ENCODE results near the gene CYP2F1.
"Not testable (repeated sequence)": the region's sequence is repeated elsewhere in the genome, so short reads cannot be mapped to it uniquely, and the experiment has no call there.

Gene CYP2F1

DNA sequence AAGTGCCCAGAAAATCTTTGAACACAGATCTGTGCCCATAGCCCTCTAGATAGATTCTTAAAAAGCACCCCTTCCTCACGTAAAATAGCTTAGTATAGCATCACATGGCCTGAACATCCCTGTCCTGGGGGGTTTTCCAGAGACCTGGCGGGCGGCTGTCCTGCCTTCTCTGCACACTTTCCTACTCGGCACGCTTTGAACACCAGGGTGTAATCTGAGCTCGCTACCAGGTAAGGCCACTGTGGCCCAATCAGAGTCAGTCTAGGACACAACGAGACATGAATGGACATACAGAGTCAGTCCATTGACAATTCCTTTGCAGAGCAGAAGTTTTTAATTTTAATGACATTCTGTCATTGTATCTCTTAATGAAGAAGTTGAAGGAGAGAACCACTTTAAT is 17.9 kb upstream of the CYP2F1 start:
- Histone ChIP-seq H4K12ac (ENCODE audit: low read depth, low read length) (no peak overlapping the region), H3K79me1 (ENCODE audit: low read length) (no peaks in the 10 kb centered on the region), H3K27me3 (ENCODE audit: insufficient read depth, low read length) (no peaks in the 10 kb centered on the region), H3K4me1 (ENCODE audit: control insufficient read depth in 1 of 2, insufficient read depth in 2 of 2, low read length in 2 of 2) (no peaks in the 10 kb centered on the region), H2BK5ac (ENCODE audit: low read depth, low read length, poor library complexity) (no peak overlapping the region), H3K9ac (ENCODE audit: low read length) (no peak overlapping the region), H3K9me3 (ENCODE audit: insufficient read depth, low read depth, low read length) (peaks cover 7% of the 10 kb centered on the region), H2BK120ac (ENCODE audit: insufficient read depth, low read length, poor library complexity) (no peak overlapping the region), H3K36me3 (ENCODE audit: control insufficient read depth in 1 of 2, insufficient read depth in 2 of 2, low read length in 2 of 2) (no peaks in the 10 kb centered on the region), H4K8ac (ENCODE audit: low read depth, low read length) (no peak overlapping the region), H3K18ac (ENCODE audit: low read length) (no peak overlapping the region), H3K4ac (ENCODE audit: low read depth, low read length) (no peak overlapping the region), H2BK12ac (ENCODE audit: low read length) (no peak overlapping the region), H3K4me3 (ENCODE audit: low read depth, low read length) (no peak overlapping the region), H4K91ac (ENCODE audit: low read depth, low read length) (no peak overlapping the region), H3K79me2 (ENCODE audit: control insufficient read depth, insufficient read depth, low read length, poor library complexity) (no peaks in the 10 kb centered on the region), H2AFZ (ENCODE audit: insufficient read depth, low read length, poor library complexity) (no peak overlapping the region), H3K23ac (ENCODE audit: low read length) (no peak overlapping the region), H3K4me2 (ENCODE audit: low read length) (no peak overlapping the region), H3K14ac (ENCODE audit: low read length) (no peak overlapping the region), H2AK5ac (ENCODE audit: low read length) (no peak overlapping the region), H3K27ac (ENCODE audit: low read depth, low read length) (no peak overlapping the region)
- DNase-seq: peak in 1 of 2 donors; percentile 8
- no CpG with 5 or more reads among the region's 7 CpGs for WGBS (ENCODE audit: extremely low coverage, insufficient coverage, insufficient read length)

DNA sequence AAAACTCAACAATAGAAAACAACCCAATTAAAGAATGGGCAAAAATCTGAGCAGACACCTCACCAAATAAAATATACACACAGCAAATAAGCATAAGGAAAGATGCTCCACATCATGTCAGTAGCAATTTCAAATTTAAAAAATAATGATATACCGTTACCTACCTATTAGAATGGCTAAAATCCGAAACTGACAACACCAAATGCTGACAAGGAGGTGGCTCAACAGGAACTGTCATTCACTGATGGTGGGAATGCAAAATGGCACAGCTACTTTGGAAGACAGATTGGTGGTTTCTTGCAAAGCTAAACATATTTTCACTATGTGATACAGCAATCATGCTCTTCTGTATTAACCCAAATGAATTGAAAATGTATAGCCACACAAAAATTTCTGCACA is 16.9 kb upstream of the CYP2F1 start:
- no peak for DNase-seq
- Histone ChIP-seq H2AFZ (ENCODE audit: insufficient read depth, low read length, poor library complexity) (no peak overlapping the region), H3K27me3 (ENCODE audit: insufficient read depth, low read length) (no peaks in the 10 kb centered on the region), H3K4me2 (ENCODE audit: low read length) (no peak overlapping the region), H4K8ac (ENCODE audit: low read depth, low read length) (no peak overlapping the region), H3K18ac (ENCODE audit: low read length) (no peak overlapping the region), H3K27ac (ENCODE audit: low read depth, low read length) (no peak overlapping the region), H3K14ac (ENCODE audit: low read length) (no peak overlapping the region), H3K4me3 (ENCODE audit: low read depth, low read length) (no peak overlapping the region), H3K4me1 (ENCODE audit: control insufficient read depth in 1 of 2, insufficient read depth in 2 of 2, low read length in 2 of 2) (no peaks in the 10 kb centered on the region), H3K9ac (ENCODE audit: low read length) (no peak overlapping the region), H3K4ac (ENCODE audit: low read depth, low read length) (no peak overlapping the region), H4K91ac (ENCODE audit: low read depth, low read length) (no peak overlapping the region), H4K12ac (ENCODE audit: low read depth, low read length) (no peak overlapping the region), H3K36me3 (ENCODE audit: control insufficient read depth in 1 of 2, insufficient read depth in 2 of 2, low read length in 2 of 2) (no peaks in the 10 kb centered on the region), H3K79me1 (ENCODE audit: low read length) (no peaks in the 10 kb centered on the region), H2BK5ac (ENCODE audit: low read depth, low read length, poor library complexity) (no peak overlapping the region), H2BK12ac (ENCODE audit: low read length) (no peak overlapping the region), H2AK5ac (ENCODE audit: low read length) (no peak overlapping the region), H3K79me2 (ENCODE audit: control insufficient read depth, insufficient read depth, low read length, poor library complexity) (no peaks in the 10 kb centered on the region), H3K23ac (ENCODE audit: low read length) (no peak overlapping the region), H2BK120ac (ENCODE audit: insufficient read depth, low read length, poor library complexity) (no peak overlapping the region), H3K9me3 (ENCODE audit: insufficient read depth, low read depth, low read length) (peaks cover 7% of the 10 kb centered on the region)
- WGBS (ENCODE audit: extremely low coverage, insufficient coverage, insufficient read length): no CpG with 5 or more reads among the region's 2 CpGs

DNA sequence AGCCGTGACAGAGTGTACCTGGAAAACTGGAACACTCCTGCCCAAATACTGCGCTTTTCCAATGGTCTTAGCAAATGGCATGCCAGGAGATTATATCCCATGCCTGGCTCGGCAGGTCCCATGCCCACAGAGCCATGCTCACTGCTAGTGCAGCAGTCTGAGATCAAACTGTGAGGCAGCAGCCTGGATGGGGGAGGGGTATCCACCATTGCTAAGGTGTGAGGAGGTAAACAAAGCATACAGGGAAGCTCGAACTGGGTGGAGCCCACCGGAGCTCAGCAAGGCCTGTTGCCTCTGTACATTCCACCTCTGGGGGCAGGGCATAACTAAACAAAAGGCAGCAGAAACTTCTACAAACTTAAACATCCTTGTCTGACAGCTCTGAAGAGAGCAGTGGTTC is 15.5 kb upstream of the CYP2F1 start:
- no peak overlapping the region for H2BK5ac ChIP-seq (ENCODE audit: low read depth, low read length, poor library complexity)
- no peak overlapping the region for H3K9ac ChIP-seq (ENCODE audit: low read length)
- H3K9me3 ChIP-seq (ENCODE audit: insufficient read depth, low read depth, low read length): peaks cover 7% of the 10 kb centered on the region
- no peak overlapping the region for H2BK120ac ChIP-seq (ENCODE audit: insufficient read depth, low read length, poor library complexity)
- no peaks in the 10 kb centered on the region for H3K79me1 ChIP-seq (ENCODE audit: low read length)
- DNase-seq: no peak
- H2AFZ ChIP-seq (ENCODE audit: insufficient read depth, low read length, poor library complexity): no peak overlapping the region
- no peaks in the 10 kb centered on the region for H3K27me3 ChIP-seq (ENCODE audit: insufficient read depth, low read length)
- H3K18ac ChIP-seq (ENCODE audit: low read length): no peak overlapping the region
- no peak overlapping the region for H4K8ac ChIP-seq (ENCODE audit: low read depth, low read length)
- H2AK5ac ChIP-seq (ENCODE audit: low read length): no peak overlapping the region
- no peak overlapping the region for H3K27ac ChIP-seq (ENCODE audit: low read depth, low read length)
- H3K4me2 ChIP-seq (ENCODE audit: low read length): no peak overlapping the region
- H3K36me3 ChIP-seq (ENCODE audit: control insufficient read depth in 1 of 2, insufficient read depth in 2 of 2, low read length in 2 of 2): no peaks in the 10 kb centered on the region
- H3K4ac ChIP-seq (ENCODE audit: low read depth, low read length): no peak overlapping the region
- H4K91ac ChIP-seq (ENCODE audit: low read depth, low read length): no peak overlapping the region
- no peaks in the 10 kb centered on the region for H3K4me1 ChIP-seq (ENCODE audit: control insufficient read depth in 1 of 2, insufficient read depth in 2 of 2, low read length in 2 of 2)
- H3K14ac ChIP-seq (ENCODE audit: low read length): no peak overlapping the region
- no peak overlapping the region for H4K12ac ChIP-seq (ENCODE audit: low read depth, low read length)
- H3K79me2 ChIP-seq (ENCODE audit: control insufficient read depth, insufficient read depth, low read length, poor library complexity): no peaks in the 10 kb centered on the region
- H3K4me3 ChIP-seq (ENCODE audit: low read depth, low read length): peak overlapping the region; percentile 46
- WGBS (ENCODE audit: extremely low coverage, insufficient coverage, insufficient read length): no CpG with 5 or more reads among the region's 5 CpGs
- H3K23ac ChIP-seq (ENCODE audit: low read length): no peak overlapping the region
- H2BK12ac ChIP-seq (ENCODE audit: low read length): no peak overlapping the region

DNA sequence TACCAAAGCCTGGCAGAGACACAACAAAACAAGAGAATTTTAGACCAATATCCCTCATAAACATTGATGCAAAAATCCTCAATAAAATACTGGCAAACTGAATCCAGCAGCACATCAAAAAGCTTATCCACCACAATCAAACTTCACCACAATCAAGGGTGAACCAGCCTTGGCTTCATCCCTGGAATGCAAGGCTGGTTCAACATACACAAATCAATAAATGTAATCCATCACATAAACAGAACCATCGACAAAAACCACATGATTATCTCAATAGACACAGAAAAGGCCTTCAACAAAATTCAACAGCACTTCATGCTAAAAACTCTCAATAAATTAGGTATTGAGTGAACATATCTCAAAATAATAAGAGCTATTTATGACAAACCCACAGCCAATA is 12.0 kb upstream of the CYP2F1 start:
- H4K91ac ChIP-seq (ENCODE audit: low read depth, low read length); H3K9ac ChIP-seq (ENCODE audit: low read length); H3K79me1 ChIP-seq (ENCODE audit: low read length); H2BK12ac ChIP-seq (ENCODE audit: low read length); H3K27ac ChIP-seq (ENCODE audit: low read depth, low read length); H3K4ac ChIP-seq (ENCODE audit: low read depth, low read length); H2BK5ac ChIP-seq (ENCODE audit: low read depth, low read length, poor library complexity); H3K23ac ChIP-seq (ENCODE audit: low read length); H3K4me1 ChIP-seq (ENCODE audit: control insufficient read depth in 1 of 2, insufficient read depth in 2 of 2, low read length in 2 of 2); H3K36me3 ChIP-seq (ENCODE audit: control insufficient read depth in 1 of 2, insufficient read depth in 2 of 2, low read length in 2 of 2); H3K4me2 ChIP-seq (ENCODE audit: low read length); H3K9me3 ChIP-seq (ENCODE audit: insufficient read depth, low read depth, low read length); H3K4me3 ChIP-seq (ENCODE audit: low read depth, low read length); H3K27me3 ChIP-seq (ENCODE audit: insufficient read depth, low read length); H2AFZ ChIP-seq (ENCODE audit: insufficient read depth, low read length, poor library complexity); H2AK5ac ChIP-seq (ENCODE audit: low read length); DNase-seq; H4K12ac ChIP-seq (ENCODE audit: low read depth, low read length); H2BK120ac ChIP-seq (ENCODE audit: insufficient read depth, low read length, poor library complexity); H3K18ac ChIP-seq (ENCODE audit: low read length); H3K14ac ChIP-seq (ENCODE audit: low read length); H3K79me2 ChIP-seq (ENCODE audit: control insufficient read depth, insufficient read depth, low read length, poor library complexity); H4K8ac ChIP-seq (ENCODE audit: low read depth, low read length): not testable (repeated sequence)
- no CpG with 5 or more reads among the region's 1 CpG for WGBS (ENCODE audit: extremely low coverage, insufficient coverage, insufficient read length)

All from trophoblast cell (in vitro differentiated cells and primary cell).